Peyer's patch (tissue), 4 donors: ENCODE results near the gene MYNN. TPM values are rescaled to one million over a fixed set of nuclear protein-coding genes. Genes with fewer than 3 reads are reported as not detected.

Experiments
- DNase-seq, 3 donors: peaks; one replicate each; pipeline ENCODE4 v3.0.0-alpha.2; 2017 to 2019
- H3K27ac ChIP-seq, 4 donors: fragments of 200-600 bp; sonication (generic); one replicate each; pipeline ENCODE4 v1.5.1; 2016 to 2019
- H3K27me3 ChIP-seq, 2 donors: fragments of 200-600 bp; sonication (generic); one replicate each; pipeline ENCODE4 v1.5.1; 2019
- H3K36me3 ChIP-seq, 3 donors: fragments of 200-600 bp; sonication (generic); one replicate each; pipeline ENCODE4 v1.5.1; 2016 to 2019
- H3K4me1 ChIP-seq, 4 donors: fragments of 200-600 bp; sonication (generic); one replicate each; pipeline ENCODE4 v1.5.1; 2016 to 2019
- H3K4me3 ChIP-seq, 4 donors: fragments of 200-600 bp; sonication (generic); 1 replicate in 3 of 4; 2 replicates in 1 of 4; pipeline ENCODE4 v1.5.1; 2016 to 2019; ENCODE audit warnings: mild to moderate bottlenecking in 1 of 4
- H3K9me3 ChIP-seq, 4 donors: fragments of 200-600 bp; sonication (generic); one replicate each; pipeline ENCODE4 v1.5.1; 2016 to 2019; ENCODE audit warnings: mild to moderate bottlenecking in 1 of 4
- CTCF ChIP-seq, 6 experiments: fragments of 450-650 bp in 4 of 6; fragments of 200-600 bp in 2 of 6; sonication (generic) in 1 of 6; IDR thresholded peaks; one replicate each; pipeline ENCODE4 v1.5.1; 2017 to 2019; ENCODE audit warnings: antibody characterized with exemption in 6 of 6, mild to moderate bottlenecking in 3 of 6, moderate library complexity in 1 of 6
- POLR2A ChIP-seq, 2 donors: fragments of 450-650 bp; IDR thresholded peaks; one replicate each; pipeline ENCODE4 v1.5.1; 2017; ENCODE audit warnings: antibody characterized with exemption in 2 of 2, mild to moderate bottlenecking in 2 of 2, moderate library complexity in 2 of 2
- total RNA-seq, 4 donors: library from RNA; depleted of rRNA; stranded (reverse); fragments of >200 nt; gene quantifications; one replicate each; pipeline ENCODE4 v1.1.0, GENCODE V29; 2016

The MYNN gene
- total RNA-seq, 4 donors from 2014 or later, result 11.2 to 19.4 (median 15.9) TPM

GRCh38 chr3:169781209-169781855 lies 8.1 kb downstream of the MYNN start:
- Histone ChIP-seq H3K27ac (no peak overlapping the region), H3K9me3 (no peaks in the 10 kb centered on the region), H3K4me1 (peaks cover 0 to 5% (median 0%) of the 10 kb centered on the region in 4 donors), H3K27me3 (no peaks in the 10 kb centered on the region), H3K4me3 (no peak overlapping the region), H3K36me3 (peaks cover 0 to 97% (median 0%) of the 10 kb centered on the region in 3 donors)
- TF ChIP-seq CTCF (IDR thresholded peaks at IDR 0.05) (no peak), POLR2A (IDR thresholded peaks at IDR 0.05) (no peak)
- no peak for DNase-seq

GRCh38 chr3:169787120-169787519 lies 13.9 kb downstream of the MYNN start:
- TF ChIP-seq CTCF (IDR thresholded peaks at IDR 0.05), result no peak
- no peak for TF ChIP-seq POLR2A (IDR thresholded peaks at IDR 0.05)
- DNase-seq, result no peak
- Histone ChIP-seq H3K36me3 (peaks cover 0 to 64% (median 0%) of the 10 kb centered on the region in 3 donors), H3K27ac (no peak overlapping the region), H3K4me1 (no peaks in the 10 kb centered on the region), H3K4me3 (no peak overlapping the region), H3K27me3 (no peaks in the 10 kb centered on the region), H3K9me3 (no peaks in the 10 kb centered on the region)

- Histone ChIP-seq H3K9me3 (no peaks in the 10 kb centered on the region), H3K27me3 (no peaks in the 10 kb centered on the region), H3K4me3 (no peak overlapping the region), H3K27ac (no peak overlapping the region), H3K36me3 (peaks cover 0 to 57% (median 0%) of the 10 kb centered on the region in 3 donors), H3K4me1 (no peaks in the 10 kb centered on the region)
- DNase-seq, result no peak
- no peak for TF ChIP-seq CTCF (IDR thresholded peaks at IDR 0.05)
- TF ChIP-seq POLR2A (IDR thresholded peaks at IDR 0.05), result no peak
These were observed 14.6 kb downstream of the MYNN start for GRCh38 chr3:169787791-169788190.

GRCh38 chr3:169790219-169790618 lies 17.0 kb downstream of the MYNN start:
- no peak overlapping the region for H3K4me3 ChIP-seq

GRCh38 chr3:169790687-169791429 lies 17.7 kb downstream of the MYNN start:
- H3K27me3 ChIP-seq, result no peaks in the 10 kb centered on the region
- no peak overlapping the region for H3K27ac ChIP-seq
- TF ChIP-seq POLR2A (IDR thresholded peaks at IDR 0.05), result no peak
- no peak for TF ChIP-seq CTCF (IDR thresholded peaks at IDR 0.05)
- DNase-seq, result no peak
- no peaks in the 10 kb centered on the region for H3K4me1 ChIP-seq
- H3K4me3 ChIP-seq, result no peak overlapping the region
- no peaks in the 10 kb centered on the region for H3K9me3 ChIP-seq
- peaks cover 0 to 27% (median 0%) of the 10 kb centered on the region in 3 donors for H3K36me3 ChIP-seq

More at GRCh38 chr3:169790219-169790618, 17.0 kb downstream of the MYNN start:
- Histone ChIP-seq H3K36me3 (peaks cover 0 to 34% (median 0%) of the 10 kb centered on the region in 3 donors), H3K27ac (no peak overlapping the region), H3K27me3 (no peaks in the 10 kb centered on the region), H3K9me3 (no peaks in the 10 kb centered on the region), H3K4me1 (no peaks in the 10 kb centered on the region)
- DNase-seq, result no peak
- TF ChIP-seq POLR2A (IDR thresholded peaks at IDR 0.05), result no peak
- no peak for TF ChIP-seq CTCF (IDR thresholded peaks at IDR 0.05)
